ENCODE measurements around the gene GIMAP5. TPM values are rescaled to one million over a fixed set of nuclear protein-coding genes. Genes with fewer than 3 reads are reported as not detected.

Gene GIMAP5
- total and polyA plus RNA-seq, 2 of the 13 experiments (the other 11 are each of a cell fraction or from before 2014, with no cell fraction given): not detected

DNA sequence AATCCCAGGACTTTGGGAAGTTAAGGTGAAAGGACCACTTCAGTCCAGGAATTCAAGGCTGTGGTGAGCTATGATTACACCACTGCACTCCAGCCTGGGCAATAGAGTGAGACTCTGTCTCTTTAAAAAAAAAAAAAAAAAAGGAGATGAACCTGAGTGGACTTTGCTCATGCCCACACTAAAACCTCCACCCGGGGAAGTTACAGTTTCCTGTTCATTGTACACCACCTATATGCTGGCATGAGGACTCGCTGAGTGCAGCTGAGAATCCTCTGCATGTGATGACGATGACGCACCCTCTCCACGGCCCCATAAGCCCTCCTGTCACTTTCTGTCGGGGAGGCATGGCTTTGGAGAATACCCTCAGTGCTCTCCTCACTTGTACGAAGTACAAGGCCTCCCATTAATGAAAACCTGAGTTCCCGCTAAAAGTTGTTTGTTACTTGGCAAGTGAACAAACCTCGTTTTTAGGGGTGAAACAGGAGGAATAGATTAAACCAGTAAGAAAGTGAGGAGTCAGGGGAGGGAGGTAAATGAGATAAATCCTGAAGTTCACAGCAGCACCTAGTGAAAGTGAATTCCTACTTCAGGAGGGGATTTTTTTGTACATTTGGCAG lies 47.0 kb downstream of the GIMAP5 start (continued):
- TF ChIP-seq, protein P1, sequence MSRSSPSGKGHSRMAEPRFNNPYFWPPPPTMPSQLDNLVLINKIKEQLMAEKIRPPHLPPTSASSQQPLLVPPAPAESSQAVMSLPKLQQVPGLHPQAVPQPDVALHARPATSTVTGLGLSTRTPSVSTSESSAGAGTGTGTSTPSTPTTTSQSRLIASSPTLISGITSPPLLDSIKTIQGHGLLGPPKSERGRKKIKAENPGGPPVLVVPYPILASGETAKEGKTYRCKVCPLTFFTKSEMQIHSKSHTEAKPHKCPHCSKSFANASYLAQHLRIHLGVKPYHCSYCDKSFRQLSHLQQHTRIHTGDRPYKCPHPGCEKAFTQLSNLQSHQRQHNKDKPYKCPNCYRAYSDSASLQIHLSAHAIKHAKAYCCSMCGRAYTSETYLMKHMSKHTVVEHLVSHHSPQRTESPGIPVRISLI (CRISPR knock-in tag; IDR thresholded peaks at IDR 0.05; ENCODE audit: borderline replicate concordance): peak; percentile 93
- no peak for TF ChIP-seq MLLT10 (CRISPR knock-in tag; IDR thresholded peaks at IDR 0.05)
- no peak for TF ChIP-seq ARNT2 (CRISPR knock-in tag; IDR thresholded peaks at IDR 0.05; ENCODE audit: low read depth)
- no peak for TF ChIP-seq GATAD1 (CRISPR knock-in tag; IDR thresholded peaks at IDR 0.05)
- TF ChIP-seq, protein P2, sequence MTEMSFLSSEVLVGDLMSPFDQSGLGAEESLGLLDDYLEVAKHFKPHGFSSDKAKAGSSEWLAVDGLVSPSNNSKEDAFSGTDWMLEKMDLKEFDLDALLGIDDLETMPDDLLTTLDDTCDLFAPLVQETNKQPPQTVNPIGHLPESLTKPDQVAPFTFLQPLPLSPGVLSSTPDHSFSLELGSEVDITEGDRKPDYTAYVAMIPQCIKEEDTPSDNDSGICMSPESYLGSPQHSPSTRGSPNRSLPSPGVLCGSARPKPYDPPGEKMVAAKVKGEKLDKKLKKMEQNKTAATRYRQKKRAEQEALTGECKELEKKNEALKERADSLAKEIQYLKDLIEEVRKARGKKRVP (CRISPR knock-in tag; IDR thresholded peaks at IDR 0.05): no peak
- TF ChIP-seq ZNF549 (CRISPR knock-in tag; IDR thresholded peaks at IDR 0.05): no peak
- no peak for TF ChIP-seq ZNF850 (CRISPR knock-in tag; conservative IDR thresholded peaks at IDR 0.05)
- no peak for TF ChIP-seq ZNF160 (CRISPR knock-in tag; IDR thresholded peaks at IDR 0.05)
- TF ChIP-seq MBNL3 (CRISPR knock-in tag; conservative IDR thresholded peaks at IDR 0.05): no peak
- TF ChIP-seq, protein P3, sequence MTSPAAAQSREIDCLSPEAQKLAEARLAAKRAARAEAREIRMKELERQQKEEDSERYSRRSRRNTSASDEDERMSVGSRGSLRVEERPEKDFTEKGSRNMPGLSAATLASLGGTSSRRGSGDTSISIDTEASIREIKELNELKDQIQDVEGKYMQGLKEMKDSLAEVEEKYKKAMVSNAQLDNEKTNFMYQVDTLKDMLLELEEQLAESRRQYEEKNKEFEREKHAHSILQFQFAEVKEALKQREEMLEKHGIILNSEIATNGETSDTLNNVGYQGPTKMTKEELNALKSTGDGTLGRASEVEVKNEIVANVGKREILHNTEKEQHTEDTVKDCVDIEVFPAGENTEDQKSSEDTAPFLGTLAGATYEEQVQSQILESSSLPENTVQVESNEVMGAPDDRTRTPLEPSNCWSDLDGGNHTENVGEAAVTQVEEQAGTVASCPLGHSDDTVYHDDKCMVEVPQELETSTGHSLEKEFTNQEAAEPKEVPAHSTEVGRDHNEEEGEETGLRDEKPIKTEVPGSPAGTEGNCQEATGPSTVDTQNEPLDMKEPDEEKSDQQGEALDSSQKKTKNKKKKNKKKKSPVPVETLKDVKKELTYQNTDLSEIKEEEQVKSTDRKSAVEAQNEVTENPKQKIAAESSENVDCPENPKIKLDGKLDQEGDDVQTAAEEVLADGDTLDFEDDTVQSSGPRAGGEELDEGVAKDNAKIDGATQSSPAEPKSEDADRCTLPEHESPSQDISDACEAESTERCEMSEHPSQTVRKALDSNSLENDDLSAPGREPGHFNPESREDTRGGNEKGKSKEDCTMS (CRISPR knock-in tag; conservative IDR thresholded peaks at IDR 0.05): no peak
- TF ChIP-seq RBM22 (optimal IDR thresholded peaks at IDR 0.05; ENCODE audit: low read length): no peak
- TF ChIP-seq, protein P4, sequence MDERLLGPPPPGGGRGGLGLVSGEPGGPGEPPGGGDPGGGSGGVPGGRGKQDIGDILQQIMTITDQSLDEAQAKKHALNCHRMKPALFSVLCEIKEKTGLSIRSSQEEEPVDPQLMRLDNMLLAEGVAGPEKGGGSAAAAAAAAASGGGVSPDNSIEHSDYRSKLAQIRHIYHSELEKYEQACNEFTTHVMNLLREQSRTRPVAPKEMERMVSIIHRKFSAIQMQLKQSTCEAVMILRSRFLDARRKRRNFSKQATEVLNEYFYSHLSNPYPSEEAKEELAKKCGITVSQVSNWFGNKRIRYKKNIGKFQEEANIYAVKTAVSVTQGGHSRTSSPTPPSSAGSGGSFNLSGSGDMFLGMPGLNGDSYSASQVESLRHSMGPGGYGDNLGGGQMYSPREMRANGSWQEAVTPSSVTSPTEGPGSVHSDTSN (CRISPR knock-in tag; IDR thresholded peaks at IDR 0.05): no peak
- TF ChIP-seq ATRX (CRISPR knock-in tag; IDR thresholded peaks at IDR 0.05; ENCODE audit: borderline replicate concordance): no peak
- TF ChIP-seq ARHGAP35 (CRISPR knock-in tag; IDR thresholded peaks at IDR 0.05; ENCODE audit: borderline replicate concordance): no peak
- TF ChIP-seq ZNF552 (CRISPR knock-in tag; IDR thresholded peaks at IDR 0.05; ENCODE audit: borderline replicate concordance): no peak
- 0 out of 4 replicates have a peak, but pooled peaks of 1 of the 2 experiments have one; percentile 25 for TF ChIP-seq POLR2A (IDR thresholded peaks at IDR 0.05; ENCODE audit: insufficient read depth in 1 of 2, low read depth in 2 of 2, low read length in 2 of 2)
- no peak for TF ChIP-seq SOX6 (IDR thresholded peaks at IDR 0.05)
- peak; percentile 32; the same call in 1 of the 2 replicates for TF ChIP-seq SOX6 (CRISPR knock-in tag; IDR thresholded peaks at IDR 0.05)
- no peak for TF ChIP-seq CBX2 (IDR thresholded peaks at IDR 0.05; ENCODE audit: low read depth, low read length)
- TF ChIP-seq CBX2 (CRISPR knock-in tag; IDR thresholded peaks at IDR 0.05; ENCODE audit: low read depth): no peak
- TF ChIP-seq, protein P5, sequence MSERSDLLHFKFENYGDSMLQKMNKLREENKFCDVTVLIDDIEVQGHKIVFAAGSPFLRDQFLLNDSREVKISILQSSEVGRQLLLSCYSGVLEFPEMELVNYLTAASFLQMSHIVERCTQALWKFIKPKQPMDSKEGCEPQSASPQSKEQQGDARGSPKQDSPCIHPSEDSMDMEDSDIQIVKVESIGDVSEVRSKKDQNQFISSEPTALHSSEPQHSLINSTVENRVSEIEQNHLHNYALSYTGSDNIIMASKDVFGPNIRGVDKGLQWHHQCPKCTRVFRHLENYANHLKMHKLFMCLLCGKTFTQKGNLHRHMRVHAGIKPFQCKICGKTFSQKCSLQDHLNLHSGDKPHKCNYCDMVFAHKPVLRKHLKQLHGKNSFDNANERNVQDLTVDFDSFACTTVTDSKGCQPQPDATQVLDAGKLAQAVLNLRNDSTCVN (CRISPR knock-in tag; IDR thresholded peaks at IDR 0.05; ENCODE audit: borderline replicate concordance): no peak
- TF ChIP-seq, protein P6, sequence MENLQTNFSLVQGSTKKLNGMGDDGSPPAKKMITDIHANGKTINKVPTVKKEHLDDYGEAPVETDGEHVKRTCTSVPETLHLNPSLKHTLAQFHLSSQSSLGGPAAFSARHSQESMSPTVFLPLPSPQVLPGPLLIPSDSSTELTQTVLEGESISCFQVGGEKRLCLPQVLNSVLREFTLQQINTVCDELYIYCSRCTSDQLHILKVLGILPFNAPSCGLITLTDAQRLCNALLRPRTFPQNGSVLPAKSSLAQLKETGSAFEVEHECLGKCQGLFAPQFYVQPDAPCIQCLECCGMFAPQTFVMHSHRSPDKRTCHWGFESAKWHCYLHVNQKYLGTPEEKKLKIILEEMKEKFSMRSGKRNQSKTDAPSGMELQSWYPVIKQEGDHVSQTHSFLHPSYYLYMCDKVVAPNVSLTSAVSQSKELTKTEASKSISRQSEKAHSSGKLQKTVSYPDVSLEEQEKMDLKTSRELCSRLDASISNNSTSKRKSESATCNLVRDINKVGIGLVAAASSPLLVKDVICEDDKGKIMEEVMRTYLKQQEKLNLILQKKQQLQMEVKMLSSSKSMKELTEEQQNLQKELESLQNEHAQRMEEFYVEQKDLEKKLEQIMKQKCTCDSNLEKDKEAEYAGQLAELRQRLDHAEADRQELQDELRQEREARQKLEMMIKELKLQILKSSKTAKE (CRISPR knock-in tag; IDR thresholded peaks at IDR 0.05; ENCODE audit: borderline replicate concordance): no peak
